ENCODE data around the gene ATP11A.

- TF ChIP-seq CTCF (IDR thresholded peaks at IDR 0.05 in 2 of 3, conservative IDR thresholded peaks at IDR 0.05 in 1 of 3; ENCODE audit: borderline replicate concordance in 1 of 3, insufficient read depth in 1 of 3, low read depth in 2 of 3, low read length in 2 of 3) (no peak), EZH2 (IDR thresholded peaks at IDR 0.05) (no peak), CEBPB (IDR thresholded peaks at IDR 0.05; ENCODE audit: low read depth) (no peak)
These were observed 42.1 kb downstream of the ATP11A start for GRCh38 chr13:112731667-112732616.

All from HCT116 (cell line).